Measurements from ENCODE around the gene FOXN3.

FOXN3 gene

GRCh38 chr14:89365061-89365801, 51.8 kb downstream of the FOXN3 start:
- H3K27ac ChIP-seq (replicated peaks), result peak overlapping the region; percentile 72
- no peaks in the 10 kb centered on the region for H3K27me3 ChIP-seq (ENCODE audit: insufficient read depth, poor library complexity, severe bottlenecking)
- no peak overlapping the region for H3K4me3 ChIP-seq (replicated peaks; ENCODE audit: insufficient read depth, low read length)
- peak; percentile 85 to 88 for DNase-seq (ENCODE audit: low read depth in 1 of 2, low spot score in 1 of 2)
- TF ChIP-seq REST (IDR thresholded peaks at IDR 0.05; ENCODE audit: insufficient replicate concordance, low read depth) (no peak), POLR2AphosphoS5 (IDR thresholded peaks at IDR 0.05; ENCODE audit: low read depth) (0 out of 2 replicates have a peak, but pooled peaks have one; percentile 40), SPI1 (IDR thresholded peaks at IDR 0.05; ENCODE audit: borderline replicate concordance, low read depth) (peak; percentile 20; the same call in 1 of the 2 replicates), GABPA (IDR thresholded peaks at IDR 0.05; ENCODE audit: low read depth) (no peak; the same call in 1 of the 2 replicates)
- TF ChIP-seq, protein P1, sequence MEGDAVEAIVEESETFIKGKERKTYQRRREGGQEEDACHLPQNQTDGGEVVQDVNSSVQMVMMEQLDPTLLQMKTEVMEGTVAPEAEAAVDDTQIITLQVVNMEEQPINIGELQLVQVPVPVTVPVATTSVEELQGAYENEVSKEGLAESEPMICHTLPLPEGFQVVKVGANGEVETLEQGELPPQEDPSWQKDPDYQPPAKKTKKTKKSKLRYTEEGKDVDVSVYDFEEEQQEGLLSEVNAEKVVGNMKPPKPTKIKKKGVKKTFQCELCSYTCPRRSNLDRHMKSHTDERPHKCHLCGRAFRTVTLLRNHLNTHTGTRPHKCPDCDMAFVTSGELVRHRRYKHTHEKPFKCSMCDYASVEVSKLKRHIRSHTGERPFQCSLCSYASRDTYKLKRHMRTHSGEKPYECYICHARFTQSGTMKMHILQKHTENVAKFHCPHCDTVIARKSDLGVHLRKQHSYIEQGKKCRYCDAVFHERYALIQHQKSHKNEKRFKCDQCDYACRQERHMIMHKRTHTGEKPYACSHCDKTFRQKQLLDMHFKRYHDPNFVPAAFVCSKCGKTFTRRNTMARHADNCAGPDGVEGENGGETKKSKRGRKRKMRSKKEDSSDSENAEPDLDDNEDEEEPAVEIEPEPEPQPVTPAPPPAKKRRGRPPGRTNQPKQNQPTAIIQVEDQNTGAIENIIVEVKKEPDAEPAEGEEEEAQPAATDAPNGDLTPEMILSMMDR (IDR thresholded peaks at IDR 0.05; ENCODE audit: insufficient read depth, low read length), result no peak

DNA sequence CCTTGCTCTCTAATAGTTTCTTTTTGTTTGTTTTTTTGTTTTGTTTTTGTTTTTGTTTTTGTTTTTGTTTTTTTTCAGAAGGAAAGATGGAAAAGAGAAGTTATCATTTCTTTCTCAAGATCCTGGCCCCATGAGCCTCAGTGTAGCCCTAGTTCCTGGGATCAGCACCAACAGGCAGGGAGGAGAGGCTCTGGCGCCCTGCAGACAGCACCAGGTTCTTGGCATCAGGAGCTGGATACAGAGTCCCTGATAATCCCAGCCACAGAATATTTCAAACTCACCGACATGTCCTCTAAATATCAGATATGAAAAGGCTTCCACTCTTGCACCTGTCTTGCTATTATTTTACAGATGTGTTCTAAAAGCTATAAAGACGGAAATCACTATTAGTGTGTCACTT, 52.7 kb downstream of the FOXN3 start:
- H3K27ac ChIP-seq (replicated peaks), result peak overlapping the region; percentile 72
- TF ChIP-seq POLR2AphosphoS5 (IDR thresholded peaks at IDR 0.05; ENCODE audit: low read depth) (no peak), REST (IDR thresholded peaks at IDR 0.05; ENCODE audit: insufficient replicate concordance, low read depth) (no peak), GABPA (IDR thresholded peaks at IDR 0.05; ENCODE audit: low read depth) (no peak), SPI1 (IDR thresholded peaks at IDR 0.05; ENCODE audit: borderline replicate concordance, low read depth) (no peak)
- TF ChIP-seq, protein P1 (IDR thresholded peaks at IDR 0.05; ENCODE audit: insufficient read depth, low read length), result no peak
- no peaks in the 10 kb centered on the region for H3K27me3 ChIP-seq (ENCODE audit: insufficient read depth, poor library complexity, severe bottlenecking)
- DNase-seq (ENCODE audit: low read depth in 1 of 2, low spot score in 1 of 2), result no peak
- H3K4me3 ChIP-seq (replicated peaks; ENCODE audit: insufficient read depth, low read length), result no peak overlapping the region

DNA sequence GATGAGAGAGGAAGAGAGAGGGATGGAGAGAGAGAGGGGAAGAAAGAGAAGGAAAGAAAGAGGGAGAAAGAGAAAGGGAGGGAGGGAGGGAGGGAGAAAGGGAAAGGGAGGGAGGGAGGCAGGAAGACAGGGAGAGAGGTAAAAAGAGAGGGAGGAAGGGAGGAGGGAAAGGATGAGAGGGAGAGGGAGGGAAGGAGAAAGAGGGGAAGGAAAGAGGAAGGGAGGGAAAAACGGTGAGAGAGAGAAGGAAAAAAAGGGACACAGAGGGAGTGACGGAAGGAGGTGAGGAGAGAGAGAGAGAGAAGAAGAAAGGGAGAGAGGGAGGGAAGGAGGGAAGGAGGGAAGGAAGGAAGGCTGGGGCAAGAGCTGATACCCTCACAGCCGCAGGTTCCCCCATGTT, 56.8 kb downstream of the FOXN3 start:
- no peak overlapping the region for H3K27ac ChIP-seq (replicated peaks)
- no peaks in the 10 kb centered on the region for H3K27me3 ChIP-seq (ENCODE audit: insufficient read depth, poor library complexity, severe bottlenecking)
- no peak for DNase-seq (ENCODE audit: low read depth in 1 of 2, low spot score in 1 of 2)
- H3K4me3 ChIP-seq (replicated peaks; ENCODE audit: insufficient read depth, low read length), result no peak overlapping the region
- TF ChIP-seq, protein P1 (IDR thresholded peaks at IDR 0.05; ENCODE audit: insufficient read depth, low read length), result no peak
- no peak for TF ChIP-seq POLR2AphosphoS5 (IDR thresholded peaks at IDR 0.05; ENCODE audit: low read depth)
- no peak for TF ChIP-seq GABPA (IDR thresholded peaks at IDR 0.05; ENCODE audit: low read depth)
- TF ChIP-seq SPI1 (IDR thresholded peaks at IDR 0.05; ENCODE audit: borderline replicate concordance, low read depth), result no peak
- TF ChIP-seq REST (IDR thresholded peaks at IDR 0.05; ENCODE audit: insufficient replicate concordance, low read depth), result no peak

Data from HL-60 (cell line).